Activated CD8-positive, alpha-beta memory T cell treated with anti-CD3 and anti-CD28 coated beads, Interleukin-2, amount 50 U/mL, for 4 hours (primary cell): Measurements from ENCODE around the gene PALM2AKAP2.

Source experiments
- DNase-seq: peaks from one replicate; pipeline ENCODE4 v3.0.0-alpha.2; 2020

Gene PALM2AKAP2

GRCh38 chr9:109775516-109775915 lies 4.5 kb upstream of the PALM2AKAP2 start:
- no peak for DNase-seq

GRCh38 chr9:109776391-109776790 lies 3.6 kb upstream of the PALM2AKAP2 start:
- no peak for DNase-seq

GRCh38 chr9:109780453-109781033 lies 545 bp downstream of the PALM2AKAP2 start:
- DNase-seq: no peak

- DNase-seq: no peak
Measured at GRCh38 chr9:109781086-109781485, 1.1 kb downstream of the PALM2AKAP2 start.

- DNase-seq: no peak
Measured at GRCh38 chr9:109781541-109782197, 1.7 kb downstream of the PALM2AKAP2 start.

- DNase-seq: no peak
Measured at GRCh38 chr9:109787735-109788134, 7.7 kb downstream of the PALM2AKAP2 start.

- no peak for DNase-seq
Measured at GRCh38 chr9:109789556-109789955, 9.6 kb downstream of the PALM2AKAP2 start.

- no peak for DNase-seq
Measured at GRCh38 chr9:109789971-109790370, 10.0 kb downstream of the PALM2AKAP2 start.

GRCh38 chr9:109791003-109791677 lies 11.1 kb downstream of the PALM2AKAP2 start:
- DNase-seq: no peak

GRCh38 chr9:109791747-109792146 lies 11.7 kb downstream of the PALM2AKAP2 start:
- DNase-seq: no peak

- DNase-seq: no peak
Measured at GRCh38 chr9:109792951-109793546, 13.1 kb downstream of the PALM2AKAP2 start.

- DNase-seq: no peak
Measured at GRCh38 chr9:109793921-109794320, 13.9 kb downstream of the PALM2AKAP2 start.

GRCh38 chr9:109794361-109795012 lies 14.5 kb downstream of the PALM2AKAP2 start:
- no peak for DNase-seq

- no peak for DNase-seq
Measured at GRCh38 chr9:109795613-109796012, 15.6 kb downstream of the PALM2AKAP2 start.

GRCh38 chr9:109796078-109796477 lies 16.1 kb downstream of the PALM2AKAP2 start:
- no peak for DNase-seq

- DNase-seq: no peak
Measured at GRCh38 chr9:109797006-109797405, 17.0 kb downstream of the PALM2AKAP2 start.

- no peak for DNase-seq
Measured at GRCh38 chr9:109797509-109797908, 17.5 kb downstream of the PALM2AKAP2 start.

- DNase-seq: no peak
Measured at GRCh38 chr9:109799141-109799540, 19.1 kb downstream of the PALM2AKAP2 start.

- no peak for DNase-seq
Measured at GRCh38 chr9:109799792-109800191, 19.8 kb downstream of the PALM2AKAP2 start.

- DNase-seq: no peak
Measured at GRCh38 chr9:109801484-109801883, 21.5 kb downstream of the PALM2AKAP2 start.

- DNase-seq: no peak
Measured at GRCh38 chr9:109802491-109802890, 22.5 kb downstream of the PALM2AKAP2 start.

GRCh38 chr9:109805050-109805449 lies 25.1 kb downstream of the PALM2AKAP2 start:
- DNase-seq: no peak

GRCh38 chr9:109806506-109807115 lies 26.6 kb downstream of the PALM2AKAP2 start:
- DNase-seq: no peak
